ENCODE measurements around the gene BCAR3.

- TF ChIP-seq ZNF274 (IDR thresholded peaks at IDR 0.05; ENCODE audit: low read depth, low read length) (no peak), YY1 (IDR thresholded peaks at IDR 0.05; ENCODE audit: insufficient read depth, insufficient read length) (no peak), SUZ12 (IDR thresholded peaks at IDR 0.05; ENCODE audit: extremely low read depth, insufficient read depth, insufficient read length) (no peak)
These were observed 126.5 kb downstream of the BCAR3 start for GRCh38 chr1:93554883-93555872.

Measured in NT2/D1 (cell line).